MM.1S (cell line): ENCODE results near the gene FGF18.
"Not testable (repeated sequence)": the region's sequence is repeated elsewhere in the genome, so short reads cannot be mapped to it uniquely, and the experiment has no call there.

ENCODE experiments used
- DNase-seq: peaks from one replicate; pipeline ENCODE4 v3.0.0-alpha.2; 2015
- H2AFZ ChIP-seq: fragments of 300-600 bp; sonication (generic); 2 replicates; pipeline ENCODE4 v1.6.0; 2016; ENCODE audit warnings: antibody characterized with exemption, low read length
- H3F3A ChIP-seq: fragments of 300-600 bp; sonication (generic); 2 replicates; pipeline ENCODE4 v1.6.1; 2016; ENCODE audit warnings: mild to moderate bottlenecking, antibody characterized with exemption, low read length, moderate library complexity, mixed read lengths; ENCODE audit not compliant: insufficient read depth
- H3K27ac ChIP-seq: fragments of 300-600 bp; sonication (generic); 2 replicates; pipeline ENCODE4 v1.5.1; 2016; ENCODE audit warnings: mild to moderate bottlenecking, low read length
- H3K27me3 ChIP-seq: fragments of 300-600 bp; sonication (generic); replicated peaks from 2 replicates; pipeline ENCODE4 v1.6.0; 2016; ENCODE audit warnings: low read length; ENCODE audit not compliant: insufficient read depth
- H3K36me3 ChIP-seq: fragments of 300-600 bp; sonication (generic); replicated peaks from 2 replicates; pipeline ENCODE4 v1.6.1; 2016; ENCODE audit warnings: mild to moderate bottlenecking, low read length, mixed read lengths; ENCODE audit not compliant: insufficient read depth
- H3K4me1 ChIP-seq: fragments of 300-600 bp; sonication (generic); 2 replicates; pipeline ENCODE4 v1.6.1; 2016; ENCODE audit warnings: low read length, mixed read lengths
- H3K4me2 ChIP-seq: fragments of 300-600 bp; sonication (generic); 2 replicates; pipeline ENCODE4 v1.6.0; 2016; ENCODE audit warnings: low read depth, low read length
- H3K4me3 ChIP-seq: fragments of 300-600 bp; sonication (generic); 2 replicates; pipeline ENCODE4 v1.5.1; 2016; ENCODE audit warnings: low read length, mixed read lengths
- H3K79me2 ChIP-seq: fragments of 300-600 bp; sonication (generic); 2 replicates; pipeline ENCODE4 v1.6.1; 2016; ENCODE audit warnings: mixed run types, low read length, mixed read lengths
- H3K9ac ChIP-seq: fragments of 300-600 bp; sonication (generic); 2 replicates; pipeline ENCODE4 v1.6.1; 2016; ENCODE audit warnings: low read length, mixed read lengths
- H3K9me2 ChIP-seq: fragments of 300-600 bp; sonication (generic); replicated peaks from 2 replicates; pipeline ENCODE4 v1.6.1; 2016; ENCODE audit warnings: mild to moderate bottlenecking, low read length, mixed read lengths; ENCODE audit not compliant: insufficient read depth
- H3K9me3 ChIP-seq: fragments of 300-600 bp; sonication (generic); replicated peaks from 2 replicates; pipeline ENCODE4 v1.6.1; 2016; ENCODE audit warnings: mild to moderate bottlenecking, low read length, mixed read lengths; ENCODE audit not compliant: insufficient read depth
- H4K20me1 ChIP-seq: fragments of 300-600 bp; sonication (generic); 2 replicates; pipeline ENCODE4 v1.6.1; 2016; ENCODE audit warnings: mild to moderate bottlenecking, low read length, moderate library complexity, mixed read lengths; ENCODE audit not compliant: insufficient read depth
- EZH2 ChIP-seq: fragments of 300-600 bp; sonication (generic); optimal IDR thresholded peaks from 2 replicates; pipeline ENCODE3; 2017; ENCODE audit warnings: low read depth, mild to moderate bottlenecking, antibody characterized with exemption, low read length, mixed read lengths
- EZH2phosphoT487 ChIP-seq: fragments of 300-600 bp; sonication (generic); IDR thresholded peaks from 2 replicates; pipeline ENCODE4 v1.6.1; 2018; ENCODE audit warnings: antibody characterized with exemption, low read length
- TF ChIP-seq, protein P1 (sequence below): fragments of 300-600 bp; sonication (generic); IDR thresholded peaks from 2 replicates; pipeline ENCODE4 v1.5.1; 2016; ENCODE audit warnings: antibody characterized with exemption, low read length, mixed read lengths

Gene FGF18

GRCh38 chr5:171391996-171392577 is 27.4 kb upstream of the FGF18 start:
- peaks cover 48% of the 10 kb centered on the region for H3F3A ChIP-seq
- no peak overlapping the region for H3K4me3 ChIP-seq

DNA sequence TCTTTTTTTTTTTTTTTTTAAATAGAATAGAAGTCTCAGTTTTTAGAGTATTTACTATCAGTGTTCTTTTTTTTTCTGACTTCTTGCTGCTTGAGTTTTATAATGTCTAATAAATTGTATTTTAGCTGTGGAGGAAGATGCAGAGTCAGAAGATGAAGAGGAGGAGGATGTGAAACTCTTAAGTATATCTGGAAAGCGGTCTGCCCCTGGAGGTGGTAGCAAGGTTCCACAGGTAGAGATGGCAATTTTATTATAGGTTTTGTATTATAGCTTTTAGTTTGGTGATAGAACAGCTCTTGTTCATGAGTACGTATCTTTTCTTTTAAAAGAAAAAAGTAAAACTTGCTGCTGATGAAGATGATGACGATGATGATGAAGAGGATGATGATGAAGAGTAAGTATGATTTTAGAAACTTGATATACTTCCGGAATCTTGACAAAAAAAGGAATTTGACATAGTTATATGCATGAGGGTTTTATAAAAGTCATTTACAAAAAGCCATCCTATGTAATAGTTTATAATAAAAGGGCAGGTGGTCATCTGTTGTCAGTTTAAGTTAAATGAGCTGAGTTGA is 26.8 kb upstream of the FGF18 start:
- no peak overlapping the region for H3K27ac ChIP-seq
- H4K20me1 ChIP-seq: peaks cover 93% of the 10 kb centered on the region
- no peak overlapping the region for H3K4me2 ChIP-seq
- H2AFZ ChIP-seq: no peak overlapping the region
- no peak for DNase-seq
- H3K27me3 ChIP-seq: no peaks in the 10 kb centered on the region
- no peak overlapping the region for H3K4me3 ChIP-seq
- H3K9ac ChIP-seq: no peak overlapping the region
- H3K9me2 ChIP-seq: no peaks in the 10 kb centered on the region
- peaks cover 11% of the 10 kb centered on the region for H3K4me1 ChIP-seq
- H3F3A ChIP-seq: peaks cover 51% of the 10 kb centered on the region
- TF ChIP-seq EZH2phosphoT487 (no peak), EZH2 (no peak)
- peaks cover 100% of the 10 kb centered on the region for H3K79me2 ChIP-seq
- H3K9me3 ChIP-seq: no peaks in the 10 kb centered on the region
- H3K36me3 ChIP-seq: peaks cover 44% of the 10 kb centered on the region

More at GRCh38 chr5:171391996-171392577, 27.4 kb upstream of the FGF18 start:
- peak overlapping the region; percentile 13; the same call in 1 of the 2 replicates for H3K4me2 ChIP-seq
- H2AFZ ChIP-seq: no peak overlapping the region
- DNase-seq: no peak
- H3K9ac ChIP-seq: no peak overlapping the region
- H3K79me2 ChIP-seq: peaks cover 95% of the 10 kb centered on the region
- H4K20me1 ChIP-seq: peaks cover 87% of the 10 kb centered on the region
- H3K9me2 ChIP-seq: no peaks in the 10 kb centered on the region
- H3K27ac ChIP-seq: no peak overlapping the region
- TF ChIP-seq EZH2 (no peak), EZH2phosphoT487 (no peak)
- TF ChIP-seq, protein P1, sequence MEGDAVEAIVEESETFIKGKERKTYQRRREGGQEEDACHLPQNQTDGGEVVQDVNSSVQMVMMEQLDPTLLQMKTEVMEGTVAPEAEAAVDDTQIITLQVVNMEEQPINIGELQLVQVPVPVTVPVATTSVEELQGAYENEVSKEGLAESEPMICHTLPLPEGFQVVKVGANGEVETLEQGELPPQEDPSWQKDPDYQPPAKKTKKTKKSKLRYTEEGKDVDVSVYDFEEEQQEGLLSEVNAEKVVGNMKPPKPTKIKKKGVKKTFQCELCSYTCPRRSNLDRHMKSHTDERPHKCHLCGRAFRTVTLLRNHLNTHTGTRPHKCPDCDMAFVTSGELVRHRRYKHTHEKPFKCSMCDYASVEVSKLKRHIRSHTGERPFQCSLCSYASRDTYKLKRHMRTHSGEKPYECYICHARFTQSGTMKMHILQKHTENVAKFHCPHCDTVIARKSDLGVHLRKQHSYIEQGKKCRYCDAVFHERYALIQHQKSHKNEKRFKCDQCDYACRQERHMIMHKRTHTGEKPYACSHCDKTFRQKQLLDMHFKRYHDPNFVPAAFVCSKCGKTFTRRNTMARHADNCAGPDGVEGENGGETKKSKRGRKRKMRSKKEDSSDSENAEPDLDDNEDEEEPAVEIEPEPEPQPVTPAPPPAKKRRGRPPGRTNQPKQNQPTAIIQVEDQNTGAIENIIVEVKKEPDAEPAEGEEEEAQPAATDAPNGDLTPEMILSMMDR: no peak
- no peaks in the 10 kb centered on the region for H3K27me3 ChIP-seq
- no peaks in the 10 kb centered on the region for H3K9me3 ChIP-seq
- peaks cover 44% of the 10 kb centered on the region for H3K36me3 ChIP-seq
- H3K4me1 ChIP-seq: peaks cover 11% of the 10 kb centered on the region

DNA sequence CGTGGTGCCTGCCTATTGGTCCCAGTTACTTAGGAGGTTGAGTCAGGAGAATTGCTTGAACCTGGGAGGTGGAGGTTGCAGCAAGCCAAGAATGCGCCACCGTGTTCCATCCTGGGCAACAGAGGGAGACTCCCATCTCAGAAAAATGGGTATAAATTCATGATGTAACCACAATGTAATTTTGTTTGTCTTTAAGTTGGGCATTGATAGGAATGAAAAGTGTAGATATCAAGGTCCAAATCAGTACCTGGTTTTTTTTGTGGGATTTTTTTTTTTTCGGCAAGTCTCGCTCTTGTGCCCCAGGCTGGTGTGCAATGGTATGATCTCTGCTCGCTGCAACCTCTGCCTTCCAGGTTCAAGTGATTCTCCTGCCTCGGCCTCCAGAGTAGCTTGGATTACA is 24.4 kb upstream of the FGF18 start:
- no peak for DNase-seq

DNA sequence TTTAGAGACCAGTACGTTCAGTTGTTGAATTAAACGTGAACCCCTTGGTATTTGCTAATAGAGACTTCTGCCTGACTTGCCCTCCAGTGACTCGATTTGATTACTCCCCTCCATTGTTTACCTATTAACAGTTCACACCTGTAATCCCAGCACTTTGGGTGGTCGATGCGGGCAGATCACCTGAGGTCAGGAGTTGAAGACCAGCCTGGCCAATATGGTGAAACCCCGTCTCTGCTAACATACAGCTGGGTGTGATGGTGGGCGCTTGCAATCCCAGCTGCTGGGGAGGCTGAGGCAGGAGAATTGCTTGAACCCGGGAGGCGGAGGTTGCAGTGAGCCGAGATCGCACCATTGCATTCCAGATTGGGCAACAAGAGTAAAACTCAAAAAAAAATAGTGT is 22.9 kb upstream of the FGF18 start:
- not testable (repeated sequence) for H3K4me1 ChIP-seq, H3K4me3 ChIP-seq, H3K27ac ChIP-seq, H3K9me2 ChIP-seq, DNase-seq, H3K9me3 ChIP-seq, H3K9ac ChIP-seq, H2AFZ ChIP-seq, H3K27me3 ChIP-seq, H3K4me2 ChIP-seq
- peaks cover 100% of the 10 kb centered on the region for H3K79me2 ChIP-seq
- H4K20me1 ChIP-seq: peaks cover 100% of the 10 kb centered on the region
- H3F3A ChIP-seq: peaks cover 55% of the 10 kb centered on the region
- peaks cover 58% of the 10 kb centered on the region for H3K36me3 ChIP-seq

More for the DNA sequence above, 24.4 kb upstream of the FGF18 start:
- no peak overlapping the region for H2AFZ ChIP-seq
- no peaks in the 10 kb centered on the region for H3K9me3 ChIP-seq
- H3K4me1 ChIP-seq: peaks cover 11% of the 10 kb centered on the region
- no peaks in the 10 kb centered on the region for H3K9me2 ChIP-seq
- no peaks in the 10 kb centered on the region for H3K27me3 ChIP-seq
- peaks cover 100% of the 10 kb centered on the region for H3K79me2 ChIP-seq
- H3K4me2 ChIP-seq: no peak overlapping the region
- H3K36me3 ChIP-seq: peaks cover 51% of the 10 kb centered on the region
- H4K20me1 ChIP-seq: peaks cover 100% of the 10 kb centered on the region
- no peak overlapping the region for H3K9ac ChIP-seq
- no peak overlapping the region for H3K4me3 ChIP-seq
- H3F3A ChIP-seq: peaks cover 49% of the 10 kb centered on the region
- no peak overlapping the region for H3K27ac ChIP-seq
- TF ChIP-seq EZH2 (no peak), EZH2phosphoT487 (no peak)
- TF ChIP-seq, protein P1: no peak
